Heart left ventricle (tissue), 13 donors: ENCODE results near the gene TRIM51.

Source experiments
- POLR2A ChIP-seq, 2 donors: fragments of 450-650 bp; IDR thresholded peaks; one replicate each; pipeline ENCODE4 v1.6.1; 2017; ENCODE audit warnings: antibody characterized with exemption in 2 of 2, mild to moderate bottlenecking in 2 of 2, moderate library complexity in 2 of 2
- TF ChIP-seq, protein P1 (sequence below), 12 donors: fragments of 200-600 bp; sonication (generic) in 4 of 12; IDR thresholded peaks; one replicate each; pipeline versions ENCODE4 v1.5.0 to v1.8.0; 2018 to 2022; ENCODE audit warnings: antibody characterized with exemption in 12 of 12, mild to moderate bottlenecking in 5 of 12
- donor health status: ischemic (EF 13 %, LVEDD 7.1; RV severe dilation, severe dysfunction).
- donor health status: DM: no; HTN: yes; CAD: no.
- donor health status: DM: no; HTN: no; CAD: no.
- donor health status: ischemic (EF 25% LVEDD 6.9; RV normal size, moderate dysfunction).
- donor health status: ischemic (EF 25% LVEDD 5.7; RV mildly dilated, moderate dysfunction).
- donor health status: ischemic (EF 35%, LVEDD 5.7; RV mildly dilated, moderate dysfunction).
- donor health status: nonischemic (EF 11% LVEDD 7.7; RV severe dilation, severe dysfunction).
- donor health status: DM: yes; HTN: yes; CAD: no.
- donor health status: PGD.
- donor health status: ischemic (EF 29% LVEDD 5.4; RV normal size, mild dysfunction).
- donor health status: nonischemic (EF 23%, LVEDD 6.1; RV moderate dilation, normal function).

DNA sequence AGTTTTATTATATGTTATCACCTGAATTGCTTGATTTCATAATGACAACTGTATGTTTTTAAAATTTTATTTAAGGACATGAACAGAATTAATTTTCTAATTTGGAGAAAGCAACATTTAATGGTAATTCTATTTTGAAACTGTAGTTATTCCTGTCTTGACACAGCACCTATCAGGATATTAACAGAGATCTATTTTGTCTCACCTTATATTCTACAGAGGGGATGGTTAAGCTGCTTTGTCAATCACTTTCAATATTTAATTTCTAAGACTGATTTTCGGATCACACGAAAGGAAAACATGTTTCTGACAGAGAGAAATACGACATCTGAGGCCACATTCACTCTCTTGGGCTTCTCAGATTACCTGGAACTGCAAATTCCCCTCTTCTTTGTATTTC is 44.6 kb upstream of the TRIM51 start, which contains the start of gene OR5D16:
- TF ChIP-seq, protein P1, sequence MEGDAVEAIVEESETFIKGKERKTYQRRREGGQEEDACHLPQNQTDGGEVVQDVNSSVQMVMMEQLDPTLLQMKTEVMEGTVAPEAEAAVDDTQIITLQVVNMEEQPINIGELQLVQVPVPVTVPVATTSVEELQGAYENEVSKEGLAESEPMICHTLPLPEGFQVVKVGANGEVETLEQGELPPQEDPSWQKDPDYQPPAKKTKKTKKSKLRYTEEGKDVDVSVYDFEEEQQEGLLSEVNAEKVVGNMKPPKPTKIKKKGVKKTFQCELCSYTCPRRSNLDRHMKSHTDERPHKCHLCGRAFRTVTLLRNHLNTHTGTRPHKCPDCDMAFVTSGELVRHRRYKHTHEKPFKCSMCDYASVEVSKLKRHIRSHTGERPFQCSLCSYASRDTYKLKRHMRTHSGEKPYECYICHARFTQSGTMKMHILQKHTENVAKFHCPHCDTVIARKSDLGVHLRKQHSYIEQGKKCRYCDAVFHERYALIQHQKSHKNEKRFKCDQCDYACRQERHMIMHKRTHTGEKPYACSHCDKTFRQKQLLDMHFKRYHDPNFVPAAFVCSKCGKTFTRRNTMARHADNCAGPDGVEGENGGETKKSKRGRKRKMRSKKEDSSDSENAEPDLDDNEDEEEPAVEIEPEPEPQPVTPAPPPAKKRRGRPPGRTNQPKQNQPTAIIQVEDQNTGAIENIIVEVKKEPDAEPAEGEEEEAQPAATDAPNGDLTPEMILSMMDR (IDR thresholded peaks at IDR 0.05): no peak
- TF ChIP-seq POLR2A (IDR thresholded peaks at IDR 0.05): no peak
